GM19324 (cell line): ENCODE measurements around the gene DIP2C.

Experiments
- ATAC-seq: cut with Tn5 transposase; IDR thresholded peaks from one replicate; pipeline ENCODE4 v1.9.1; 2021; ENCODE audit warnings: mild to moderate bottlenecking, moderate library complexity; ENCODE audit not compliant: unreplicated experiment, low FRiP score

The DIP2C gene

DNA sequence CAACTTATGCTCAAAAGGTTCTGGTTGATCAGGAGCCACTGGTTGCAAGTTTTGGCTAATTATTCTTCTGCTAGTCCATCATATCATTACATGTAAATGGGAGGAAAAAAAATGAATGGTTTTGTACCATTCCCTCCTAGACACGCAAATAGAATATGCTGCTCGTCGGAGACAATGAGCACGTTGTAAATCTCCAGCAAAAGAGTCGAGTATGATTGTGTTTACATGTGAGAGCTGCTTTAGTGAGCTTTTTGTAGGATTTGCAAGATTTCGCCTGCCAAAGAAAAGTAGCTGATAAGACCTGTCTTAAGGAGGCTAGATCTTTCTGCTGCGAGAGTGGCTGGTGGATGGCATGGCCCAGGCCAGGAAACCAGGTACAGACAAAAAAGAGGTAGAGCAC is 445.2 kb downstream of the DIP2C start:
- no peak for ATAC-seq

DNA sequence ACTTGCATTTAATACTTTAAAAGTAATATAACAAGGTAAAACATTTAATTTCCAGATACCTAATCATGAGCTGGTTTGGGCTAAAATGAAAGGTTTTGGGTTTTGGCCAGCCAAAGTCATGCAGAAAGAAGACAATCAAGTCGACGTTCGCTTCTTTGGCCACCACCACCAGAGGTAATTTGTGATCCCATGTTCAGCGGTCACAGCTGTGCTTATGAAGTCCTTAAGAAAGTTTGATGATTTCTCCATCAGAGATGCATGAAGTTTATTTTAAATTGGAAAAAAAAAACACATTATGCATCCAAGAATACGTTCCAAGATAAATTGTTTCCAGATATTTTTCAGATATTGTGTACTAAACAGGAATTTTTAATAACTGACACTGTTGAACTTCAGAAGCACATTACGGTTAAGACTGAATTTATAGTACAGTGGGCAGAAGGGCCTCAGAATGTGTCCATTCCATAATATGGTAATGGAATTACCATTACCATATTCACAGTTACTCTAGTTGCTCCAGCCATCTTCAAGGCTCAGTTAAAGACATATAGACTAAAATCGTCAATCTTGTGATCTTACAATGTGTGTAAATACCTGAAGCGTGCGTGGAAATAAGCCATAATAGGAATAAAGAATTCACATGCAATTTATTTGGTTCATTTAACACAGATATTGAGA is 447.4 kb downstream of the DIP2C start:
- no peak for ATAC-seq

DNA sequence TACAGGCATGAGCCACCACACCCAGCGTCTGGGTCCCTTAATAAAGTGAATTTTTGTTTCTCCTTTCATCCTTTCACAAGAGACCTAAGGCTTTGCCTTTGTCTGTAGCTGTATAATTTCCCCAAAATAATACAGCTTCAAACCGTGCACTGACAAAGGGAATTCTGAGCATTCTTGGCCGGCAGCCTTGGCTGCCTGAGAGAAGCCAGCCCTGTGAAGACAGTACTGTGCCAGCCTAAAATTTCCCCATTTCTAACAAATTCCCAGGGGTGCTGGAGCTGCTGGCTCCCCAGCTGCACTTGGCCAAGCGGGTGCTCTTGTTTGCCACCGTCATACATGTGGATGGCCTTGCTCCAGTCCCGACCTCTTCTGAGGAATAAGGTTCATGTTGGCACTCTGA is 448.0 kb downstream of the DIP2C start:
- no peak for ATAC-seq

DNA sequence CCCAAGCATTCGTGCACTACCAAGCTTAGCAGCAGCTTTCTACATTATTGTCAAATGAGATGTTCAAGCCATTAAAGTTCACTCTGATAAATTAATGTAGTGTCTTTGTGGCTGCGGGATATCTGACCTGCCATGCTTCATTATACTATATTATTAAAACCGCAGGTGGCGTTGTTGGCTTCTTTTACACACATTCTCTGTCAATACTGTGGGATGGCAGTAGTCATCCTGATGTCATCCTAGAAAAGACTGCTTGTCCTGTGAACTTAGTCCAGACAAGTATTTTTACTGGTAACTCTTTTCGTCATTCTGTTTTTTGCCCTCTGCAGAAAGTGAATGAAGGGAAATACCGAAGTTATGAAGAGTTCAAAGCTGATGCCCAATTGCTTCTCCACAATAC is 450.4 kb downstream of the DIP2C start:
- ATAC-seq = no peak

DNA sequence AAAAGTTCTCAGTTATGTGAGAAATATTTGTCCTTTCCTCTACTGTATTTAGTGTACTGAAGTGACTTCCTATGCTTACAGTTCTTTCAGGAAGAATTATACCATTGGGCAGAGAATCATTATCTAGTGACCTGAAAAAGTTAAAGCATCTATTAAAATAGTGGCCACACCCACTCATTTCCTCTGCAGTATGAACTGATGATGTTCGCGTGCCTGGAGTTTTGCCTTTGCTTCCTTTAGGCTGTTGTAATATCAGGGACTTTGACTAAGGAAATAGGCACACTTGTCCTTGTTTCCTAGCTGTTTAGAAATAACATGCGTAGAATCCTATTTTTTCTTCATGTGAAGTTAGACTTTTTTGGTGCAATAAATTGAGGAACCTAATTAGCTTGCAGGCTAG is 453.6 kb downstream of the DIP2C start:
- no peak for ATAC-seq

DNA sequence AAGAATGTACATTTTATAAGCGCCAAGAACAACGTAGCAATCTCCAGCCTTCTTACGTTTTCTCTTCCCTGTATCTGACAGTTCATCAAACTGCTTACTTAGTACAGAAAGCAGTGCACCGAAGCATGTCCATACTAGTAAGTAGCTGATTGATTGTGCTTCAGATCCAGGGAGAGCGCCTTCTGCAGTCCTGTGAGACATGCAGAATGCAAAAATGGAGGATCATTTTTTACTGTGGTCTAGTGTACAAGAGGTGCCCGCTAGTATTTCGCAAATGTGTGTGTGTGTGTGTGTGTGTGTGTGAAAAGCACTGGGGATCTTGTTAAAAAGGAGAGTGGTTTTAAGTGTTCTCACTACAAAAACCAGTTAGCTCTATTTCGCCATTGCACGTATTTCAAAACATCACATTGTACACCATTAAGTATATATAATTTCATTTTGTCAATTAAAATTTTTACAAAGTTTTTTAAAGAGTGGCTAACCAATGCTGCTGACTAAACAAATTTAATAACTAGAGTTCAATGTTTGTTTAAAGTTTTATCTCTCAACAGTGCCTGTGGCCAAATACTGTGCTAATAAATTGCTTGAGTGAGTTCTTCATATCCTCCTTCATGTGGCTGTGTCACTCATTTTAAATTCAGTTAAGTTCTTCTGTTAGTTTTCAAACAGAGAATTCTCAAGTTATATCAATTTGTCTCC is 454.6 kb downstream of the DIP2C start:
- no peak for ATAC-seq

DNA sequence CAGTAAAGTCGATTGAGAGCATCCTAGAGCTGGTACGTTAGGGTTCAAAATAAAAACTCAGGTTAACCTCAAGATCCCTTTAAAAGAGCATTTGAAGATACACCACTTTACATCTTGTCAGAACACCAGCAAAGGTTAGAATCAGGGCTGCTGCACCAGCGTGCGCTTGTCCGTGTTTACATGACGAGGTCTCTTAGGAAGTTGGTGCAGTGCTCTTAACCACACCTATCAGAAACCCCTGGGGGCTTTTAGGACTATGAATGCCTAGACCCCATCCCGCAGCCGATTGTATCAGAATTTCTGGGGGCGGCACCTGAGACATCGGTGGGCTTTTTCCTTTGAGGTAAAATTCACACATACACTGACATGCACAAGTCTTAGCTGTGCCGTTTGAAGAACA is 456.6 kb downstream of the DIP2C start:
- ATAC-seq = no peak

DNA sequence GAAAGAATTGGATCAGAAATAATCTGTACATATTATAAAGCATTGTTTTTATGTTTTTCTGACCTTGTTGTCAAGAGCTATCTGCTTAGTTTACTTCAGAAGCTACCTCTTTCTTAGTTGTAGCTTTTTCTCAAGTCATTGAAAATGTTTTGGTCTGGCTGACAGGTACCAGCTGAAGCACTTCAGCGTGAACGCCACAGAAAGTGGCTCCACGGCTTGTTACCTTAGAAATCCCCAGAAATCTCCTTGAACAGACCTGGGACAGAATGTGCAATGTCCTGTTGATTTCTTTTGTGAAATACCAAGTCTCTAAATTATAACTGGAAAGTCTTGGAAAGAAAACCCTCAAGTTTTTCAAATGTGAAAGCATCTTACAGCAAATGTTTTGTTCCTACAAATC is 457.4 kb downstream of the DIP2C start:
- ATAC-seq = no peak

DNA sequence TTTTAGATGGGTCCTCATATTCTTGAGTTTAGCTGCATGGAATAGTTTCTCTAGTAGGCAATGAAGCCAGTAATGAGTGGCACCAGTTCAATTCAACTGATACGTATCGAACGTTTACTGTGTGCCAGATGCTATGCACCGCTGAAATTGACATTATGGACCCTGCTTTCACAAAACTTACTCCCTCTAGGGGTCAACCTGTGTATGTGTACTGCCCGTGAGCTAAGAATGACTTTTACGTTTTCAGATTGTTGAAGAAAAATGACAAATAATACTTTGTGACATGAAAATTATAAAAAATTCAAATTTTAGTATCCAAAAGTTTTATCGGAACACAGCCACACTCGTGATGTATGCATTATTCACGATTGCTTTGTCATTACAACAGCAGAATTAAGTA is 458.7 kb downstream of the DIP2C start:
- no peak for ATAC-seq

DNA sequence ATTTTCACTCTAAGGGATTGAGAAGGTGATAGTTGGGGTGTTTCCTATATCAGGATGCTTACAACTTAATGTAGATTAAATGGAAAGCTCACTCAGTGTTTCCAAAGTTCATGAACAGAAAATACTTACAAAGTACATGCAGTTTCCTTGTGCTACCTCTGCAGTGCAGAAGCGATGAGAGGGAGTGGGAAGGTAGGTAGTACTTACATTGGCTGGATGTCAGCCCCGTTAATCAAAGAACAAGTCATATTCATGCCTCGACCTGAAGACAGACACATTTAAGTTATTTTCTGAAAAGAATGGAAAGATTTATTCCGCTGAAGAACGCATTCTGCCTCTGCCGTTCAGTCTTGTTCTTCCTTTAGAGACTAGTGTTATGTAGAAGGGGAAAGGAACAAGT is 461.1 kb downstream of the DIP2C start:
- ATAC-seq = no peak

DNA sequence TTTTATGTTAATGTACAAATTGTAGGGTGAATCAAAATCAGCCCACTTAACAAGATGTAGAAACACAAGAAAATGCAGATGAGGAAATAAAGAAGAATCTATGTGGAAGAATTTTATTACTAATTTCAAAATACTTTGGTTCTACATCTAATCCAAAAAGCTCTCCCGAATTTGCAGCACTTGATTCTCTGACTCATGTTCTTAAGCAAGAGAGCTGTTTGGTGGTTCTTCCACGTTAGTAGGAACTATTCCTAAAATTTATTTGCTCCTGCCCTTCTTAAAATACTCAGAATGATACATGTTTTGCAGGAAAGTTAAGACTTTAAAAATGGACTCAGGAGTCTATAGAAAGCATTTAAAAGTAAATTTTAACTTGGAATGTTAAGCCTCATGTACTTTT is 462.5 kb downstream of the DIP2C start:
- ATAC-seq = no peak

DNA sequence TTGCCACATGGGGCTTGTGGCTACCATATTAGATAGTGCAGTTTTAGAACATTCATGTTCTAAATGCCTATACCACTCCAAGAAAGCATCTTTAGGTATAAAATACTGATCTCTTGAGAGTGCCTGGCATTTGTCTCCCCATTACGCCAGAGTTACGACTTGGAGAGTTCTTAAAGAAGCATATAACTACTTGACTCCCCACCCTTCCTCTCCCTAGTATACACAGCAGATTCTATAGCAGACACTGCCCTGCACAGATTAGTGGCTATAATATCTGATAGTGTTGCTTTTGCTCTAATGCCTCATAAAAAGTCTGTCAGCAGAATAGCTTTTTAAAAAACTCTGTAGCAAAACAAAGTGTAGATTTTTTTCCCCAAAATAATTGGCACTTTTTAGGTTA is 463.4 kb downstream of the DIP2C start:
- no peak for ATAC-seq

DNA sequence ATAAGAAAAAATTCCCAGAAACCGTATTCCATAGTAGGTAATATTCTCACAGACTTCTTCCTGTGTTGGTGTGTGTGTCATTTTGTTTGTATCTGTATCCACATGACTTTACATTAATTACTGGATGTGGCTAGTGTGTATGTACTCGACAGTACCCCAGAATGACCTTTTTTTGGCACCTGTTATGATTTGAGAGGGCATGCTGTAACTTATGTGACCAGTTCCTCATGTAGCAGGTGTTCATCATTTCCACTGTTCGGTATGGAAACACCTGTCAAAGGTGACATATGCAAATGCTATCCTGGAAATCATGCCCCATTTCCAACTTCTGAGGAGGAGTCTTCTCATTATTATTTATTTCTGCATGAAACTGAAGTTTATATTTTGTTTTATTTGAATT is 464.9 kb downstream of the DIP2C start:
- no peak for ATAC-seq
